Left renal cortex interstitium (tissue), 4 donors: Measurements from ENCODE around the gene MICU2. TPM values are rescaled to one million over a fixed set of nuclear protein-coding genes. Genes with fewer than 3 reads are reported as not detected.

Source experiments
- DNase-seq, 4 donors: peaks; one replicate each; pipeline ENCODE4 v3.0.0-alpha.2; 2013; ENCODE audit warnings: low read depth in 4 of 4, low spot score in 2 of 4, missing footprints in 1 of 4
- polyA plus RNA-seq, 4 donors: library from polyadenylated mRNA; unstranded; fragments of 120-200 nt; gene quantifications; one replicate each; pipeline ENCODE4 v1.2.1, GENCODE V29; 2013; ENCODE audit not compliant: insufficient read length in 4 of 4

Gene MICU2
- 100 to 1,000 TPM in 3 of 4 donors, 10 to 100 TPM in 1; 83.6 to 126 (median 102) TPM for polyA plus RNA-seq

- DNase-seq, result peak; percentile 84 to 92 (median 90)
Observed at GRCh38 chr13:21603531-21604448, at the start of gene MICU2. Gene MICU2 (minus strand): TSS chr13:21604170. CDS start chr13:21604148, 22 bp downstream.

GRCh38 chr13:21641629-21642028 is 37.7 kb upstream of the MICU2 start:
- DNase-seq, result no peak

GRCh38 chr13:21639561-21639960 is 35.6 kb upstream of the MICU2 start:
- no peak for DNase-seq

- DNase-seq, result no peak
Observed at GRCh38 chr13:21638319-21639282, 34.6 kb upstream of the MICU2 start.

GRCh38 chr13:21637296-21637695 is 33.3 kb upstream of the MICU2 start:
- no peak for DNase-seq

- DNase-seq, result no peak
Observed at GRCh38 chr13:21636656-21637055, 32.7 kb upstream of the MICU2 start.

GRCh38 chr13:21632196-21632595 is 28.2 kb upstream of the MICU2 start:
- no peak for DNase-seq

- DNase-seq, result no peak
Observed at GRCh38 chr13:21625366-21625765, 21.4 kb upstream of the MICU2 start.

GRCh38 chr13:21620861-21621260 is 16.9 kb upstream of the MICU2 start:
- DNase-seq, result no peak

- no peak for DNase-seq
Observed at GRCh38 chr13:21619633-21620220, 15.8 kb upstream of the MICU2 start.

GRCh38 chr13:21616880-21617279 is 12.9 kb upstream of the MICU2 start:
- DNase-seq, result no peak

GRCh38 chr13:21616205-21616866 is 12.4 kb upstream of the MICU2 start:
- no peak for DNase-seq

GRCh38 chr13:21615427-21615826 is 11.5 kb upstream of the MICU2 start:
- DNase-seq, result no peak

GRCh38 chr13:21613791-21614190 is 9.8 kb upstream of the MICU2 start:
- no peak for DNase-seq

GRCh38 chr13:21611385-21611784 is 7.4 kb upstream of the MICU2 start:
- DNase-seq, result no peak

GRCh38 chr13:21610687-21611086 is 6.7 kb upstream of the MICU2 start:
- no peak for DNase-seq

GRCh38 chr13:21608961-21609360 is 5.0 kb upstream of the MICU2 start:
- DNase-seq, result no peak

GRCh38 chr13:21606796-21607195 is 2.8 kb upstream of the MICU2 start:
- DNase-seq, result no peak

- DNase-seq, result no peak
Observed at GRCh38 chr13:21606251-21606650, 2.3 kb upstream of the MICU2 start.

GRCh38 chr13:21596722-21597121 is 7.2 kb downstream of the MICU2 start:
- DNase-seq, result no peak
